ENCODE data around the gene EMID1.

EMID1 gene

DNA sequence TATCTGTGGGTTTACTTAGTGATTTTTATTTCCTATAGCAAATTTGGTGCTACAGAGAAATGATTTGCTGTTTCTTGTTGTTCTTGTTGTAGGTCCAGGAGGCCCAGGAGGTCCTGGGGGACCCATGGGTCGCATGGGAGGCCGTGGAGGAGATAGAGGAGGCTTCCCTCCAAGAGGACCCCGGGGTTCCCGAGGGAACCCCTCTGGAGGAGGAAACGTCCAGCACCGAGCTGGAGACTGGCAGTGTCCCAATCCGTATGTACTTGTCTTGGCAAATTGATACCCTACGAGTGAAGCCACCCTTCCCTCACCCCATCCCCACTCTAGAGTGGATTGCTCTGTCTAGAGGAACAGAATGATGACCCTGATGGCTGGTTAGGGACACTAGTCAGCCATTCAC lies 92.9 kb downstream of the EMID1 start:
- no peak for DNase-seq

DNA sequence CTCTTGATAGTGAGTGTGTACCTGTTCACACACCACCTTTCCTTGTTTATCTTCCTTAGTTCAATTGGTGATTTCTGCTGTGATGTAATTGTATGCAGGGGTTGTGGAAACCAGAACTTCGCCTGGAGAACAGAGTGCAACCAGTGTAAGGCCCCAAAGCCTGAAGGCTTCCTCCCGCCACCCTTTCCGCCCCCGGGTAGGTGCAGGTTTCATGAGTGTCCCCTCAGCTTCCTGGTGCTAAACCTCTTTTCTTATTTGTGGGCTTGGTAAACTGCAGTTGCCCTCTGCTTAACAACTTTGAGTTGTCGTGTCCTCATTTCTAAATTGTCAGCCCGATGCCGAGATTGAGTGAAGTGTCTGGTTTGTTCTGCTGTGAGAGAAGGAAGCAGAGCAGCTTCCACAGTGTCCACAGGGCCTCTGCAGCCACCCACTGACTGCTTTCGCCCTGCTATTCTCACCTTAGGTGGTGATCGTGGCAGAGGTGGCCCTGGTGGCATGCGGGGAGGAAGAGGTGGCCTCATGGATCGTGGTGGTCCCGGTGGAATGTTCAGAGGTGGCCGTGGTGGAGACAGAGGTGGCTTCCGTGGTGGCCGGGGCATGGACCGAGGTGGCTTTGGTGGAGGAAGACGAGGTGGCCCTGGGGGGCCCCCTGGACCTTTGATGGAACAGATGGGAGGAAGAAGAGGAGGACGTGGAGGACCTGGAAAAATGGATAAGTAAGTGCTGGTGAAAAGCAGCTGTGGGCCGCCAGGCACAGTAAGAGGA lies 93.6 kb downstream of the EMID1 start:
- no peak for DNase-seq

DNA sequence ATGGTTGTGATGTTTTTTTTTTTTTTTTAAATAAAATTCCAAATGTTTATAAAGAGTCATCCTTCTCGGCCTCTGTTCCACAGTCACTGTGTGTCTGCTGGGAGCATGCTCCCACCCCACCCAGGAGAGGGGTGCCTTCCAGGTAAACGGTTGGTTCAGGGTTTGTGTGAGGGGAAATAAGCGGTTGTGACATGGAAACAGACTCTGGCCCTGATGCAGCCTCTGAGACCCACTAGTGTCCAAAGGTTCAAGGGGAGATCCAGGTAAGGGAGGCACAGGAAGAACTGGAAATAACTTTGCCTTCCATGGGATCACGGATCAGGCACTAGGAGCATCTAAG lies 94.7 kb downstream of the EMID1 start:
- no peak for DNase-seq

DNA sequence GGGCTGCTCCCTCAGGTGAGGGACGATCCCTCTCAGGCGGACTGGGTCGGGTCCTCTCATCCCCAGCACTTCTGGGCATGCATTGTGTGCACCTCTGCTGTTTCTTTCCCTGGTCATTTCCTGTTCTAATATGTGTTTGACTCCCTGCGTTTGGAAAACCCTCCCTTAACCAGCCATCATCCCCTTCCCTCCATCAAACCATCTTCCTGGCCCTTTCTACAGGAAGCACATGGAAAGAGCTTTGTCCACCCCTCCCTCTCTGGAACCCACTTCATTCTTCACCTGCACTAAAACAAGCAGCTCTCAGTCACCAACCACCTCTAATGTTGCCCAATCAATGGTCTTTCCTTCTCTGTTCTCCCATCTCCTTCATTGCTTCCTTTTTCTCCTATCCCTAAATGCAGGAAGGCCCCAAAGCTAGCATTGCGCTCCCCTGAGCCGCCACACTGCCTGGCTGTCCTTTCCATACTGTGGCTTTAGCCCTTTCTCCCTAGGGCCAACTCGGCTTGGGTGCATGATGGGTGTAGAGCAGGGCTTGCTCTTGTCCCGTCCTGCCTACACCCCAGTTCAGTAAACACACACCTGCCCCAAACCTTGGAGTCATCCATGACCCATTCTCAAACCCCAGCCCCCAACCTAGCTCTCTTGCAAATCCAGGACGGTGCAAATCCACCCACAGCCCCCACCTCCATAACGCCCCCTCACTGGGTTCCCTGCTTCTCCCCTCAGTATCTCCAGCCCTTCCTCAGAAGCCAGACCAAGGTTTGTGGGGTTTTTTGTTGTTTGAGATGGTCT lies 95.3 kb downstream of the EMID1 start:
- no peak for DNase-seq

DNA sequence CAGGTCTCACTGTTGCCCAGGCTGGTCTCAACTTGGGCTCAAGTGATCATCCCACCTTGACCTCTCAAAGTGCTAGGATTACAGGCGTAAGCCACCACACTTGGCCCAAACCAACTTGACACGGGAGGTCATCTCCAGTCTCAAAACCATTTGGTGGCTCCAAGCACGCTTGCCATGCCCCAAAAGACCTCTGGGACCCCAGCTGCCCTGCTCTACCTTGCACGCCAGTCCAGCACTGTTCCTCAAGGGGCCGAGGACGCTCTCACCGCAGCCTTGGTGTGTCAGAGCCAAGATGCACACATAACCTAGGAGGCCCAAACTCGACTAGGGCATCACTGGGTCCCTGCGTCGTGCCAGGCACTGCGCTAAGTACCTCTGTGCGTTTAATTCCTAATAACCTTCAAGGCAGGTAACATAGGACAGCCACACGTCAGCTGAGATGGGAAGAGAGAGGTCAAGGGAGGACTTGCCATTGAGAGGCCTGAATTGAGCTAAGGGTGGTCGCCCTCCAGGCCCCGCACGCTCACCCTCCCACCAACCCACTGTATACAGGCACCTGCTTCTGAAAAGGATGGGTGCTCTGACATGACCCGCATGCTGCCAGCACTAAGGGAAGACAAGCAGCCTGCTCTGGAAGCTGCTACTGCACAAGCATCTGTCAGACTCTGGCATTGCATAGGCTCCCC lies 96.2 kb downstream of the EMID1 start:
- no peak for DNase-seq

DNA sequence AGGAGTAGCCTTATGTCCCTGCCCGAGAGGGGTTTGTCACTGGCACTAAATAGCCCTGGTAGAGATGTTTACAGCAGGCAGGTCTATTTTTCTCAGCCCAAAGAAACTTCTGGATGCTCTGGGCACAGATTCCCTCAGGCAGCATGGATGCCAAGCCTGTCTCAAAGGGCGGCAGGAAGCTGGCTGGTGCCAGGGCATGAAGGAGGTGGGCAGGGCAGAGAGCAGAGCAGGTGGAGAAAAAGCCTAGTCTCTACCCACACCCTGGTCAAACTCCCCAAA lies 96.6 kb downstream of the EMID1 start:
- no peak for DNase-seq

DNA sequence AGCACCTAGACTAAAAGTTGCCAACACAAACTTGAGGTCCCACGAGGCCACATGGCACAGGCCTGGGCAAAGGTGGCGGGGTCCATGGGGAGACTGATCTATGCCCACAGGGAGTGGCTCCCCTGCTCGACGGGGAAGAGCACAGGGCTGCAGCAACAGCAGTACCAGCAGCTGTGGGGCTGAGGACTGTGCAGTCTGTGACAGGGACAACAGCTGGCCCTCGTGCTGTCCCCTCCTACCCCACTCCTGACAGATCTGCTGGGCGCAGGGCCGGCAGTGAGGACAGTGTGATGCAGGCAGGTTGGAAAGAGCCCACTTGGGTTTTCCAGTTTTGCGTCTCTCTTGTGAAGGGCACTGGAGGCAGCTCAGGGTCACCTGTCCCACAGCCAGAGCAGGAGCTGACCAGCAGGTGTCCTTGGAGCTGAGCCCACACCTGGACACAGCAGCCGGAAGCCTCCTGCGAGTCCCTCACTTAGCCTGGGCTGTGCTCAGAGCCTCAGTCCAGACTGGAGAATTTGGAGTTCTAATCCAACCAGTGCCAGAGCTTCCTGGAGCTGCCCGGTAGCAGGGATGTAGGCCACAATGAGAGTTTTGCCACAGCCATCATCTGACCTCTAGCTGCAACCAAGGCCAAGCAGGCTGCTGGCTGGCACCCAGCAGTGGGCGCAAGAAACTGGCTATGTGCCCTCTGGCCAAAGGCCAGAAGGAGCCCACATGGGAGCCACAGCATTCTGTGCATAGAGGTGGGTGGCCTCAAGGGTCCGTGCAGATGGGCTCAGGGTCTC lies 97.2 kb downstream of the EMID1 start:
- no peak for DNase-seq

DNA sequence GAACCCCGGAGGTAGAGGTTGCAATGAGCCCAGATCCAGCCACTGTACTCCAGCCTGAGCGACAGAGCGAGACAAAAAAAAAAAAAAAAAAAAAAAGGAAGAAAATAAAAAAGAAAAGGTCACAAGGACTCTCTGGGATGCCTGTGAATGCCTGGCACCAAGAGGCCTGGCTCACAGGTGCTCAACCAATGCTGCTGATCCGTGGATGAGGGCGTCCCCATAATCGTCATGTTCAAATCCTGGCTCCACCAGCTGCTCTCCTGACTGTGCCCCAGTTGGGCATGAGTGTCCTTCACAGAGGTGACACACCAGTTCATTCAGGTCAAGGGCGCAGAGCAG lies 100.1 kb downstream of the EMID1 start:
- no peak for DNase-seq

DNA sequence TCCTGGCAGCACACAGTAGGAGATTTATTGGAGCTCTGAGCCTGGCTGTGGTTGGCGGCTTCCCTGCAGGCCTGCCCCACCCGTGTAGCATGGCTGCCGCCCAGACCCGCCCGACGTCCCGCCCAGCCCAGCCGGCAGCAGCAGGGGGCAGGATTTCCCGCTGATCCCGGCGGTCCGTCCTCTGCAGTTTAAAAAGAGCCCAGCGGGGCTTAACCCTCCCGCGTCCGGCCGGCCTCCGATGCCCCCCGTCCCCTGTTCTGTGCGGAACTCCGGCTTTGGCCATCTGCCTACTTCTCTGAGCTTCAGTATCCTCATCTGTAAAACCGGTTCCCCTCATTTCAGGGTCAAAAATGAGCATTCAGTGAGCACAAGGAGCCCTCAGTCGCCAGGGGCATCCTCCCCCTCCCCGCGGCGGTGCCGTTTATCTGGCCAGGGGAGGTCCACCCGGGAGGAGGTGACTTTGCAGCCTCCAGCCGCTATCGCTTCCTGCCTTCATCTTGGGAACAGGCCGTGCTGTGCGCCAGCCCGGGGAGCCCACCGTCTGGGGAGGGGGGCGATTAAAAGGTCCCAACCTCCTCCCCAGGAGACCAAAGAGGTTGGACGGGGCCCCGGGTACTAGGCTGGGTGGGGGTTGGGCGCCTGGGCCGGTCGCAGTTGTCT lies 100.6 kb downstream of the EMID1 start, which contains the start of gene GAS2L1:
GAS2L1 (plus strand) TSS at position 476 of the 660 bp plus-strand sequence. CDS start 1,456 bp downstream, outside the sequence.
- DNase-seq, result peak; percentile 34 to 49

DNA sequence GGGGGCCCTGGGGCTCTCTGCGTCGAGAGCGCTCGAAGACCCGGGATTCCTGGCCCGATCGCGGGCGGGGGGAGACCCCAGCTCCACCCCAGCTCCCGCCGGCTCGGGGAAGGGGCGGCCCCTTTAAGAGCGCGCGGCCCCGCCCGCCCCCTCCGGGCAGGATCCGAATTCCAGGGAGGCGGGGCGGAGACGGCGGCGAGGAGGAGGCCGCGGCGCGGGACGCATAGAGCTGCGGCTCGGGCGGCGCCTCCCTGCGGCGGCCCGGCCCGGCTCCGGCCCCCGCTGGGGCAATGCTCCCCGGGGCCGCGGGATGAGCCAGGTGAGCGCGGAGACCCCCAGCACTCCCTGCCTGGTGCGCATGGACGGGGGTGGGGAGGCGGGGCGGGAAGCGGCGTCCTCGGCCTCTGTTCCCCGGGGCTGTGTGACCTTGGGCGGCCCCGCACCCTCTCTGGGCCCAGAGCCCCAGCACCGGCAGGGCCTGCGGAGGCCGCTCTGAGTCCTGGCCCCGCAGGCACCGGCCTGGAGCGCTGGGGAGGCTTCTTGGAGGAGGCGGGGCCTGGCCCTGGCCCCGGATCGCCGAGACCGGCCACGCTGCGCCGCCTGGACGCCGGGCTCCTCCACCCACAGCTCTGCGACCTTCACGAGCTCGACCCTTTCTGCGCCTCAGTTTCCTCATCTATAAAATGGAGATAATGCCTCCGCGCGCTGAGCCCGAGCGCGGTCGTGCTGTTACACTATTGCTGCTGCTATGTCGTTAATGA lies 101.3 kb downstream of the EMID1 start:
- DNase-seq, result peak in 1 of 2 donors; percentile 30

DNA sequence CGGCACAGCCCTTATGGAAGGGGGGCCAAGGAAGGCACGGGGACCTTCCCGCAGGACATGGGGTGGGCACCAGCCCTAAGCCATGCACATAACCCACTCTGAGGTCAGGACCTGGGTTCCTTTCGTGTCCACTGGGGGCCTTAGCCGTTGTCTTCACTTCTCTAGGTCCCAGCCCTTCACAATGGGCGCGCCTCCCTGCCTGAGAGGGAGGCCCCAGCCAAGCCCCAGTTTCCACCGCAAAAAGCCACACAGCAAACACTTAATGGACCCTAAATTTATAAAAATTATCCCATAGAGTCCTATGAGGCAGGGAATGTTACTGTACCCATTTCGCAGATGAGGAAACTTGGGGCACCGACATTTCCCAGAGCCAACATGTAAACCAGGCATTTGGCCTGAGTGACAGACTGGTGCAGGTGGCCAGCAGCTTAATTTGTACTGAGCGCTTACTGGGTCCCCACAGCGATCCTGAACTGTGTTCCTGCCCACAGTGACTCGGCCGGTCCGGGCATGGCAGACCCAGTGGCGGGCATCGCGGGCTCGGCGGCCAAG lies 102.0 kb downstream of the EMID1 start:
- DNase-seq, result no peak

DNA sequence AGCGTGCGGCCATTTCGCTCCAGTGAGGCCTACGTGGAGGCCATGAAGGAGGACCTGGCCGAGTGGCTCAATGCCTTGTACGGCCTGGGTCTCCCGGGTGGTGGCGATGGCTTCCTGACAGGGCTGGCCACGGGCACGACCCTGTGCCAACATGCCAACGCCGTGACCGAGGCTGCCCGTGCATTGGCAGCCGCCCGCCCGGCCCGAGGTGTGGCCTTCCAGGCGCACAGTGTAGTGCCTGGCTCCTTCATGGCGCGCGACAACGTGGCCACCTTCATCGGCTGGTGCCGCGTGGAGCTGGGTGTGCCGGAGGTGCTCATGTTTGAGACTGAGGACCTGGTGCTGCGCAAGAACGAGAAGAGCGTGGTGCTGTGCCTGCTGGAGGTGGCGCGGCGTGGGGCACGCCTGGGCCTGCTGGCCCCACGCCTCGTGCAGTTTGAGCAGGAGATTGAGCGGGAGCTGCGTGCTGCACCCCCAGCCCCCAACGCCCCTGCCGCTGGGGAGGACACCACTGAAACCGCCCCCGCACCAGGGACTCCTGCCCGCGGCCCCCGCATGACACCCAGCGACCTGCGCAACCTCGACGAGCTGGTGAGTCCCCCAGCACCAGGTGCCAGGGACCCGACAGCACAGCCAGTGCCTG lies 102.6 kb downstream of the EMID1 start:
- DNase-seq, result no peak

DNA sequence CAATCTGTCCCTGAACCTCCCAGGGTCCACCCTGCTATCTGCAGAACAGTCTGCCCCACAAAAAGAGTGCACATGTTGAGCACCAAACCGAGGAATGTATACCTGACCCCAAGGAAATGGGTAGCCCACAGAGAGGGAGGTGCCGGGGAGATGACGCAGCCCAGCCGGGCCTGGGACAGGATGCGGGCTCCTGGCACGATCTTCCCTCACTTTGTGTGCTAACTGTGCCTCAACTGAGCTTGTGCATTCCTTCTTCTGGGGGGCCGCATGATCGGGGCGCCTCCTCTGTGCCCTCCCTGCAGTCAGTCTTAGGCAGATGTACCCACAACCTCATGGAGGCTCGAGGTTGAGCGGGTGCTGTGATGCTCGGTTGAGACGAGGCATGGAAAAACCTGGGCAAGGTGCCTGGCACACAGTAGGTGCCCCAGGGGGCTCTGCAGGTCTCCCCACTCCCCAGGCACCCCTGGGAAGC lies 103.1 kb downstream of the EMID1 start:
- peak in 1 of 2 donors; percentile 28 for DNase-seq

Measured in CD4-positive, alpha-beta T cell treated with Interferon alpha-2 for 1 hour (primary cell).